Measurements from ENCODE around the gene HASPIN.
A peak's percentile ranks its signal among the peaks of the same experiment; 100 is the strongest.

DNA sequence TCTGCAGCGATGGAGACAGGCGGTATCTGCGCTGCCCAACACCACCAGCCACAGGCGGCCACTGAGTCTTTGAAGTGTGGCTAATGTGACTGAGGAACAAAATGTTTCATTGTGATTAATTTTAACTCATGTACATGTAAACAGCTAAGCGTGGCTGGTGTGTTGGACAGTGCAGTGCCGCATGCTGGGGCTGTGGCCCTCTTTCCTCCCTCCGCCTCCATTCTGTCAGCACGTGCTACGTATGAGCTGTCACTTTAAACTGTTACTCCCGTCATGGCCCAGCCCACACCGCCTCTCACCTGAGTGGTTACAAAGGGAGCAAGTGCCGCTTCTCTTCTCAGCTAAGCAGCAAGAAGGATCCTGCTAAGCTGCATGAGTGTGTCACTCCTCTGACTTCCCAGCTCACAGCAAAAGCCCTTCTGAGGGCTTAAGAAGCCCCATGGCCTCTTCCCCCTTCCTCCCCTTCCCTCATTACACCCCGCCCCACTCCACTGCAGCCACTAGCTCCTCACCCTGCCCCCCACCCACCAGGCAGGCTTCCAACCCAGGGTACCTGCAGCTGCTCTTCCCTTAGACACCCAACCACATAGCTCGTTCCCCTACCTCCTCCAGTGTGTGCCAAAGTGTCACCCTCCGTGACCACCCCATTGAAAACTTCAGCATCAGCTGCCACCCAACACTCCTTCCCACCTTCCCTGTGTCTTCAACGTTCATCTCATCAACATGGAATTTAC is 15.0 kb downstream of the HASPIN start:
- TF ChIP-seq, protein P1, sequence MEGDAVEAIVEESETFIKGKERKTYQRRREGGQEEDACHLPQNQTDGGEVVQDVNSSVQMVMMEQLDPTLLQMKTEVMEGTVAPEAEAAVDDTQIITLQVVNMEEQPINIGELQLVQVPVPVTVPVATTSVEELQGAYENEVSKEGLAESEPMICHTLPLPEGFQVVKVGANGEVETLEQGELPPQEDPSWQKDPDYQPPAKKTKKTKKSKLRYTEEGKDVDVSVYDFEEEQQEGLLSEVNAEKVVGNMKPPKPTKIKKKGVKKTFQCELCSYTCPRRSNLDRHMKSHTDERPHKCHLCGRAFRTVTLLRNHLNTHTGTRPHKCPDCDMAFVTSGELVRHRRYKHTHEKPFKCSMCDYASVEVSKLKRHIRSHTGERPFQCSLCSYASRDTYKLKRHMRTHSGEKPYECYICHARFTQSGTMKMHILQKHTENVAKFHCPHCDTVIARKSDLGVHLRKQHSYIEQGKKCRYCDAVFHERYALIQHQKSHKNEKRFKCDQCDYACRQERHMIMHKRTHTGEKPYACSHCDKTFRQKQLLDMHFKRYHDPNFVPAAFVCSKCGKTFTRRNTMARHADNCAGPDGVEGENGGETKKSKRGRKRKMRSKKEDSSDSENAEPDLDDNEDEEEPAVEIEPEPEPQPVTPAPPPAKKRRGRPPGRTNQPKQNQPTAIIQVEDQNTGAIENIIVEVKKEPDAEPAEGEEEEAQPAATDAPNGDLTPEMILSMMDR (IDR thresholded peaks at IDR 0.05), result no peak
- peak; percentile 33 for TF ChIP-seq POLR2AphosphoS5 (IDR thresholded peaks at IDR 0.05)

Data from gastroesophageal sphincter (tissue), 3 donors.